Transverse colon (tissue), 3 donors: ENCODE results near the gene SESN1.

Experiments
- CTCF ChIP-seq, 5 experiments: fragments of 200-600 bp in 3 of 5; fragments of 450-650 bp in 2 of 5; sonication (generic) in 3 of 5; IDR thresholded peaks; 1 replicate in 2 of 5; 2 replicates in 3 of 5; pipeline ENCODE4 v1.5.1; 2016 to 2017; ENCODE audit warnings: antibody characterized with exemption in 5 of 5, inconsistent platforms in 3 of 5, mild to moderate bottlenecking in 2 of 5, moderate library complexity in 1 of 5
- POLR2A ChIP-seq: fragments of 450-650 bp; IDR thresholded peaks from one replicate; pipeline ENCODE4 v1.6.1; 2016; ENCODE audit warnings: antibody characterized with exemption, mild to moderate bottlenecking, moderate library complexity

DNA sequence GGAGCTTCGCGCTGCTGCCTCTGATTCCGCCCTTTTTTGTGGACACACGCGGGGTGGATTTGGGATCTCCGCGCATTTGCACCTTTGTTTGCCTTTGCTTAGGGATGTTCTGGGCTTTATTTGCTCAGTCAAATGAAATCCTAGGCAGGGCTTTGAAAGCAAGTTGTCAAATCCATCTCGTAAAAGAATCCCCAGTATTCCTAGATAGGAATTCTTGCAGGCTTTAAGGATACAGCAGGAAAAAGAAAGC, 1.1 kb upstream of the SESN1 start:
- no peak for TF ChIP-seq CTCF (IDR thresholded peaks at IDR 0.05)
- TF ChIP-seq POLR2A, result no peak
